NCI-H748 (cell line): ENCODE results near the gene PRSS3.
A peak's percentile ranks its signal among the peaks of the same experiment; 100 is the strongest.
"Not testable (repeated sequence)": the region's sequence is repeated elsewhere in the genome, so short reads cannot be mapped to it uniquely, and the experiment has no call there.

ENCODE experiments used
- DNase-seq: peaks from one replicate; lab custom pipeline; 2025; ENCODE audit not compliant: unreplicated experiment; lab: John Stamatoyannopoulos, UW

Gene PRSS3

GRCh38 chr9:33817327-33818166 lies 22.2 kb downstream of the PRSS3 start:
- DNase-seq = peak; percentile 77

- DNase-seq = peak; percentile 37
Measured at GRCh38 chr9:33818167-33818846, 22.9 kb downstream of the PRSS3 start.

GRCh38 chr9:33818847-33819500 lies 23.6 kb downstream of the PRSS3 start:
- no peak for DNase-seq

GRCh38 chr9:33820231-33820745 lies 24.9 kb downstream of the PRSS3 start:
- DNase-seq = no peak

- DNase-seq = no peak
Measured at GRCh38 chr9:33823801-33824200, 28.4 kb downstream of the PRSS3 start.

GRCh38 chr9:33827285-33827684 lies 31.9 kb downstream of the PRSS3 start:
- not testable (repeated sequence) for DNase-seq

- not testable (repeated sequence) for DNase-seq
Measured at GRCh38 chr9:33829641-33830230, 34.4 kb downstream of the PRSS3 start.

- DNase-seq = no peak
Measured at GRCh38 chr9:33835625-33836260, 40.4 kb downstream of the PRSS3 start.

- DNase-seq = not testable (repeated sequence)
Measured at GRCh38 chr9:33836261-33836660, 40.9 kb downstream of the PRSS3 start.

- no peak for DNase-seq
Measured at GRCh38 chr9:33837138-33837537, 41.8 kb downstream of the PRSS3 start.

GRCh38 chr9:33840381-33840780 lies 45.0 kb downstream of the PRSS3 start:
- no peak for DNase-seq

GRCh38 chr9:33843312-33843961 lies 48.1 kb downstream of the PRSS3 start:
- DNase-seq = no peak

- no peak for DNase-seq
Measured at GRCh38 chr9:33846231-33846630, 50.9 kb downstream of the PRSS3 start.

GRCh38 chr9:33847894-33848205 lies 52.5 kb downstream of the PRSS3 start:
- DNase-seq = not testable (repeated sequence)
